HG03469 (cell line): ENCODE data around the gene SLC47A2.

Experiments
- ATAC-seq: cut with Tn5 transposase; IDR thresholded peaks from one replicate; pipeline ENCODE4 v1.9.1; 2021; ENCODE audit warnings: mild to moderate bottlenecking, moderate library complexity, moderate number of reproducible peaks; ENCODE audit not compliant: unreplicated experiment

Gene SLC47A2

DNA sequence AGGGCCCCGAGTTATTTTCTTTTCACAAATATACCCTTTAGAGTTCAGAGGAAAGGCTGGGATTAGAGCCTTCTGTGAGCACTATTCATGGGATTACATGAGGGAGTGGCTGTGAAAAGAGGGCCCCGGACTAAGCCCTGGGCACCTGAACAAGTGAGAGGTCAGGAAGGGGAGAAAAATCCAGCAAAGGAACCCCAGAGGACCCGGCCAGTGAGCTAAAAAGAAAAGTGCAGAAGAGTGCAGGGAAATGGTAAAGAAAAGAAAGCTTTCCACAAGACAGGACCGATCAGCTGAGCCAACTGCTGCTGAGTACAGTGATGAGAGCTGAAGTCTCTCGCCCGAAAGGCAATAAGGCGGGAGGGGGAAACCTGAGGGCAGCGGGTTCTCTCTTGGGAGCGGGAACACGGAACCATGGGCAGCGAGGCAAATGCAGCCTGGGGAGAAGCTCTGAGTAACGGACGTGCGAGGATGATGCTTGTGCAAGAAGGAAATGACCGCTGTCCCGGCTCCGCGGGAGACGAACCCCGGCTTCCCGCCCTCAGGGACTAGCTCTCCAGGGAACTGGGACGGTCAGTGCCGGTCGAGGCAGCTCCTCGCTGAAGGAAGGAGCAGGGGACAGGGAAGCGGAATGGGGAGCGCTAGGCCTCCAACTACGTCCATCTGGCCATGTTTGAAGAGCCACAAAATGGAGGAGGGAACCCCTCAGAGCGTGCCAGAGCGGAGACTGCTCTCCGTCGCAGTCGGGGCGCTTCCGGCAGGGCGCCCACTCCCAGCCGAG lies 68.5 kb downstream of the SLC47A2 start:
- peak; percentile 10 for ATAC-seq

DNA sequence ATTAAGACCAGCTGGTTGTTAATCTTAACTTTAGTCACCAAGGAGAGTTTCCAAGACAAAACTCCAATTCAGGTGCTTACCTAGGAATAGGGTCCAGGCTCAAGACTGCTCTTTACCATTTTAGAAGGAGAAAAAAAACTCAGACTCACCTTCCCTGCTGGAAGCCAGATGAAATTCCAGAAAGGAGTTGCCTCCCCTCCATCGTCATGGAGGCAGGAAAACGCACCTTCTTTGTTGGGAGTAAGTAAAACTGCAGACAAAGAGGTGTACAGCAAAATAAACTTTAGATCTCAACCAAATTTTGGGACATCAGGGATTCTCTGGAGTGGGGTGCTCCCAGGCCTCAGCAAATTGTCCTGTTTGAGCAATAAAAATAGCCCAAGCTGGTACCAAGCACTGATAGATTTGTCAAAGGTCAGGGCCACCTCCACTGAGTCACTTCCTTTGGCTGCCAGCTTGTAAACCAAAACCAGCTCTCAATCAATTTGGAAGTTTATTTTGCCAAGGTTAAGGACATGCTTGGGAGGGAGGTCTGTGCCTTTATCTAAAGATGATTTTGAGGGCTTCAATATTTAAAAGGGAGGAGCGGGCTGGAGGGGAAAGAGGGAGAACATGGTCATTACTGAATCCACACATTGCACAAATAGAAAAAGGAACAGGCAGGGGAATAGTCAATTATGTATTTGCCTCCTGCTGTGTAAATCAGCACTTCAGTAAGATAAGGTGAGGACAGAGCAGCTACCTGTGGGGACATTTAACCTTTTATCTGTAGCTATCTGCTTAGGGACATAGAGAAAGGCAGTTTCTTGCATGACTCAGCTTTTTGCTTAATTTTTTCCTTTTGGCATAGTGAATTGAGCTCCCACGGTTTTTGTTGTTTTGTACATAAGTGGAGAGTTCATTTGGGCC lies 69.3 kb downstream of the SLC47A2 start:
- ATAC-seq = no peak

DNA sequence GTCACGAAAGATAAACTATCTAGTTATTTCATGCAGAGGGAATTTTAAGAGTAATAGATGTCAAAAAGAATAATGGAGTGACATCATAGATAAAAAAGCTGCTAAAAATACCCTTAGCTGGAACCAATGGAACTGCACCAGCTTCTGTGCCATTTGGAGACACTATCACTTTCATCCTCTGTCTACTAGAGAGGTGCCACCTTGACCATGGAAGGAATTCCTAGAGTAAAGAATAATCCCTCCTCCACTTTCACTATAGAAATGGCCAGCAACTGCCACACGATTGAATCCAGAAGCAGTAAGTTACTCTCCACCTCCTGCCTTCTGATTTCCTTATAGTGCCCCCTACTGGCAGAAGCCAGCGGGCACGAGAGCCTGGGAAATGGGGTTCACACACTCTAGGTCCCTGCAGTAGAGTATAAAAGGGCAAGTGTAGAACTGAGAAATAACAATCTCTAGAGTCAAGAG lies 70.6 kb downstream of the SLC47A2 start:
- ATAC-seq = no peak

DNA sequence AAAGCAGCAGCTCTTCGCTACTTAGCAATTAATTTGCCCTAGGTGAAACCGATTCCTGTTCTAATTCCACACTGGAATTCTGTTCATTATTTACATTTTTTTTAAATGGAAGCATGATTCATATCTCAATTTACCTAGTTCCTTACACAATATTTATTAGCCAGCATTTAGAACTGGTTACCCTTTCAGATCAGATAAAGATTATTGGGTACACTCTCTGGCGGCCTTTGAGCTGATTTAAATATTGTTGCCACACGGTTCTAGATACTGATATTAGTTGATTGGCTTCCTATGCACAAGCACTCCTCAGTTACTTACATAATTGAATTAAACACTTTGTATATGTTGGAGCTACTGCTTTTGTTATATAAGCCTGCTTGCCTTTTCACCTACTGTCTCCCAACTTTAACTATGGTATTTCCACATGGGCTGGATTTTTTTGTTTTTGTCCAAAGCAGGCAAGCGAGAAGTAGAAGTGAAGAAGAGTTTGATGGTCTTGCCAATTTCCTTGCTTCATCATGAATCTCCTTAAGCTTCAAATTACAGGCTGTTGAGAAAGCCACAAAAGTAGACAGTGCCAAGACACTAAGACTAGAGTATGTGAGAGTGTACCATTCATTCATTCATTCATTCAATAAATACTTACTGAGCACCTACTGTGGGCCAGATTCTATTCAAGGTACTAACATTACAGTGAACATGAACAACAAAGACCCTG lies 71.7 kb downstream of the SLC47A2 start:
- no peak for ATAC-seq

DNA sequence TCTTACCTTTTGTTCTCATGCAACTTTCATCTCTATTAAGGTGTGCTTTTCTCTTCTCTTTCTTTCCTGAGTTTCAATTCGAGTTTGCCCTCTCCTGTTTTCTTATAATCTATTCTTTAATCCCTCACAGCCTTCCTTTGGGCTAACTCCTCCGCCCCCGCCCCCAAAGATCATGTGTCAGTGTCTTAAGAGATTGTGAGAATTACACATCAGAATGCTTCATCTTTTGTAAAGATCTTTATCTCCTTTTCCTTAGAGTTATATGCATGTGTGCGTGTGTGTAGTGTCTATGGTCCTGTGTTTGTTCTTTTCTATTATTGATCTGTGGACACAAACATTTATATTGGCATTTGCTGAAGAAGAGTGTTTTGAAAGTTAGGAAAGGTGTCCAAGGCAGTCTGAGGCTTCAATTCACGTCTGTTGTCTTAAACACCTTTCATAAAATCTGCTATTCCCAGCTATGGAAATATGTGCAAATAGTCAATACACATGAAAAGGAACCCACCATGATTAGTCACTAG lies 74.0 kb downstream of the SLC47A2 start:
- no peak for ATAC-seq

DNA sequence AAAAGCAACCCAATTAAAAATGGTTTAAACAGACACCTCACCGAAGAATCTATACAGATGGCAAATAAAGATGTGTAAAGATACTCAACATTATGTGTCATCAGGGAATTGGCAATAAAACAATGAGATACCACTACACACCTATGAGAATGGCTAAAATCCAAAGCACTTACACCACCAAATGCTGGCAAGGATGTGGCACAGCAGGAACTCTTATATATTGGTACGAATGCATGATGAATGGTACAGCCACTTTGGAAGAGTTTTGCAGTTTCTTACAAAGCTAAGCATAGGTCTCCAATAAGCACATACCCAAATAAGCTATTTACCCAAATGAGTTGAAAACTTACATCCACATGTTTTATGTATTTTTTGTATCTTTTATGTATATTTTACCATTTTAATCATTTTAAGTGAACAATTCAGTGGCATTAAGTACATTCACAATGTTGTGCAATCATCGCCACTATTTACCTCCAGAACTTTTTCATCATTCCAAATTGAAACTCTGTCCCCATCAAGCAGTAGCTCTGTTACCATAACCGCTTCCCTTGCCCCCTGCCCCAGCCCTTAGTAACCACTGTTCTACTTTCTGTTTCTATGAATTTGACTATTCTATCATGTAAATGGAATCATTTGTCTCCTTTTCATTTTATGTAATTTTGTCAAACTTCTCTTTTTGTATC lies 74.6 kb downstream of the SLC47A2 start:
- ATAC-seq = no peak

DNA sequence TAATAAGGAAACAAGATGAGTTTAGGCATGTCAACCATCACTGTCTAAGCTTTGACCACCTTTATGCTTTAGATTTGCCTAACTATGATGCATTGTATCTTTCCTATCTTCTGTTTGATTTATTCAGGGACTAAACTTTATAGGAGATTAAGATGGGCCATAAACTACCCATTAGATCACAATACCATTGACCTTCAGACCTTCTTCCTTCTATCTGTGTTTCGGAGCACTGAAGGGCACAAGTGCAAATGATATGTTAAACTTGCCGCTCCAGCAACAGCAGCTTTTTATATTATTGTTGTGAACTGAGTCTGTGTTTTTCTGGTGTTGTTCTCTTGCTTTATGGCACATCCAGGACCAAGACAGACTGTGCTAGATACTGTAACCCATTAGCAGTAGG lies 84.5 kb downstream of the SLC47A2 start:
- ATAC-seq = no peak

DNA sequence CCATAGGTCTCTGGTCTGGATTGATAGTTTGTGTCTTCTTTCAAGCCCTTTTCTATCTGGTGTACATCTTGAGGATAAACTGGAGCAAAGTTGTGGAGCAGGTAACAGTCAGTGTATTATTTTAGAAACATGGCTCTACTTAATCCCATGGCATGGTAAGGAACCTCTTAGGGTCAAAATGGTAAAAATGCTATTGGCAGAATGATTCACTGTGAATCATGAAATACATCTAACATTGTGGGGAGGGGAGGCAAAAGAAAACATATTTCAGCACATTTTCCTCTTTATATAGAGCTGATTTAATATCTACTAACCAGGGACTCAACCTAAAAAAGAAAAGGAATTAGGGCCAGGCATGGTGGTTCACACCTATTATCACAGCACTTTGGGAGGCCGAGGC lies 85.7 kb downstream of the SLC47A2 start:
- no peak for ATAC-seq

DNA sequence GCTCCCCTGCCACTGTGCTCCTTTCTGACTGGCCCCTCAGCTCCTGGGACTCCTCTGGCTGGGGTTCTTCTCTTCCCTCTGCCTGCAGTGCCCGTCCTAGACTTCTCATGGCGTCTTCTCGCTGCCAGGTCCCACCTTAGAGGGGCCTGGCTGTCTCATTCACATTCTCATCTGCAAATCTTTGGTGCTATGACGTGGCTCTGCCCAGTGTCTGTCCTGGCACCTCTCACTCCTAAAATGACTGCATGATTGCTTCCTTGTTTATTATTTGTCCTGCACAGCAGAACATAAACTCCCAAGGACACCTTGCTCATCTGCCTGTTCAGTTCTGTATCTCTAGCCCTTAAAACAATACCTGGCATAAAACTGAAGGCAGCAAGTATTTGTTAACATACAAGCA lies 86.3 kb downstream of the SLC47A2 start:
- no peak for ATAC-seq

DNA sequence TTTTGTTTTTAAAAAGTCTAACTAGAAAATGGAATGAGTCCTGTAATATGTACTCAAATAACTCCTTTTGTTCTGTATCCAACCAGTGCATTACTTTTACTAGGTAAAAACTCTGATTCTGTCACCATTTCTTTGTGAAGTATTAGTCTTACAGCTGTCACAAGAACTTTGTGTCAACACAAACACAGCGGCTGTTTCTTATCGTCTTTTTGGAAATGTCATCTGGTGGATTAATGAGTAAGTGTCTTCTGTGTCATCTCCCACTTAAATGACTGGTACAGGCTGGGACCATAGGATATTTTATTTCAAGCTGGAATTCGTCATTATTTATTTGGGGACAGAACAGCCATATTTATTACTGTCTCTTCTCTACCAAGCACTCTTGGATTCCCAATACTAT lies 86.9 kb downstream of the SLC47A2 start:
- ATAC-seq = no peak
